PC-3 (cell line): Measurements from ENCODE around the gene KLHL12.

Source experiments
- CTCF ChIP-seq: fragments of 300-600 bp; sonication (generic); conservative IDR thresholded peaks from 2 replicates; pipeline ENCODE4 v1.5.1; 2017; ENCODE audit warnings: antibody characterized with exemption, low read depth, mild to moderate bottlenecking, low read length
- EZH2 ChIP-seq: fragments of 300-600 bp; sonication (generic); IDR thresholded peaks from one replicate; pipeline ENCODE4 v1.6.1; 2017; ENCODE audit warnings: antibody characterized with exemption, mild to moderate bottlenecking, low read length; ENCODE audit not compliant: unreplicated experiment
- EZH2phosphoT487 ChIP-seq: fragments of 300-600 bp; sonication (generic); IDR thresholded peaks from 2 replicates; pipeline ENCODE4 v1.6.1; 2018; ENCODE audit warnings: mild to moderate bottlenecking, antibody characterized with exemption, low read length, borderline replicate concordance

- TF ChIP-seq EZH2 (no peak), CTCF (no peak), EZH2phosphoT487 (no peak)
Observed at GRCh38 chr1:202923533-202923932, 3.5 kb downstream of the KLHL12 start.
